GM19351 (cell line): ENCODE measurements around the gene PKLR.
A peak's percentile ranks its signal among the peaks of the same experiment; 100 is the strongest.
"Not testable (repeated sequence)": the region's sequence is repeated elsewhere in the genome, so short reads cannot be mapped to it uniquely, and the experiment has no call there.

Source experiments
- ATAC-seq: cut with Tn5 transposase; IDR thresholded peaks from one replicate; pipeline ENCODE4 v1.9.1; 2021; ENCODE audit warnings: mild to moderate bottlenecking, moderate library complexity; ENCODE audit not compliant: unreplicated experiment

PKLR gene

DNA sequence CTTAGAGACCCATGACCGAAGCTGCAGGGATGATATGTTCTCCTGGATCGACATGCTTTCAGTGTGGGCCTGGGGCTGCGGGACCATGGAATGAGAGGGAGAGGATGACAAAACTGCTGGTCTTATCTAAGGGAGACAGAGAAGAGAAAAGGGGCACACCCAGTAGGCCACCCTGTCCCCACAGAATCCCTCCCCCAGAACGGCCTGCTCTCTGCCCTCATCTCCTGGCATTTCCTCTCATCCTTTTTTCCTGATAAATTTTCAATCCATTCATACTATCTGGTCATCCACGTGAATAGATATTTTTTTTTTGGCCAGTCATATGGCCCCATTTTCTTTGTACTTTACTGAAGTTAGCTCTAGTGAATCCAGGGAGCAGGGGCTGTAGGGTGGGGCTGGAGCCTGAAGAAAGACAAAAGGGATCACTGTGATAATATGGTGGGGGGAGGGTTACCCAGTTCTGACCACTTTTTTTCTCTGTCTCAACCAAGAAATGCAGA is at the start of gene PKLR:
PKLR (minus strand) TSS at position 97 of the 500 bp plus-strand sequence; CDS start at position 54, 43 bp downstream.
- no peak for ATAC-seq

- ATAC-seq = no peak
Measured at GRCh38 chr1:155342842-155343241, 41.6 kb upstream of the PKLR start.

- ATAC-seq = no peak
Measured at GRCh38 chr1:155339515-155340097, 38.4 kb upstream of the PKLR start.

GRCh38 chr1:155334962-155335361 is 33.7 kb upstream of the PKLR start:
- no peak for ATAC-seq

DNA sequence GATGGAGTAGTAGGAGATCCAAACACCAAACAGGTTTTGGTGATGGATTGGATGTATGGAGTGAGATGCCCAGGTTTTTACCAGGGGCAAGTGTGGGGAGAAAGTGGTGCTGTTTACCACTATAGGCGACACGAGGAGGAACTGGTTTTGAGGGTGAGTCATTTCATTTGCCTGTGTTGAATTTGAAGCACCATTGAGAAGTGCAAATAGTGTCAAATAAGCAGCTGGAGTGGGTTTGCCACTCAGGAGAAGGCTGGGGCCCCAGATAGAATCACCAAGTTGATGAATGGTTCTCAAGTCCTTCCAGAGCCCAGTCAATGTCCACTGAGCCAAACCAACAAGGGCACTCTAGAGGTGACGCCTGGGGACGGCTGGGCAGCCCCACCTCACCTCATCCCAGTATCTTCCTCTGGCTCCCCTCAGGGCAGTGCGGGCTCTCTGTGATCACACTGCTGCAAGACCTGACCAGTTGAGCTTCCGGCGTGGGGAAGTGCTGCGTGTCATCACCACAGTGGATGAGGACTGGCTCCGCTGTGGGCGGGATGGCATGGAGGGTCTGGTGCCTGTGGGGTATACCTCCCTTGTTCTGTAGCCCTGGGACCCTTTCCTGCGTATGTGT is 28.9 kb upstream of the PKLR start:
- no peak for ATAC-seq

DNA sequence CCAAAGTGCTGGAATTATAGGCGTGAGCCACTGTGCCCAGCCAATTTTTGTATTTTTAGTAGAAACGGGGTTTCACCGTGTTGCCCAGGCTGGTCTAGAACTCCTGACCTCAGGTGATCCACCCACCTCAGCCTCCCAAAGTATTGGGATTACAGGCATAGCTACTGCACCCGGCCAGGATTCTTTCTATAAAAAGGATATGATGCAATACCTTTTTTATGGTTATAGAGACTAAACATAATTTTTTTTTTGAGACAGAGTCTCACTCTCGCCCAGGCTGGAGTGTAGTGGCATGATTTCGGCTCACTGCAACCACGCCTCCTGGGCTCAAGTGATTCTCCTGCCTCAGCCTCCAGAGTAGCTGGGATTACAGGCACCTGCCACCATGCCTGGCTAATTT is 27.6 kb upstream of the PKLR start:
- not testable (repeated sequence) for ATAC-seq

GRCh38 chr1:155327981-155328380 is 26.7 kb upstream of the PKLR start:
- ATAC-seq = no peak

DNA sequence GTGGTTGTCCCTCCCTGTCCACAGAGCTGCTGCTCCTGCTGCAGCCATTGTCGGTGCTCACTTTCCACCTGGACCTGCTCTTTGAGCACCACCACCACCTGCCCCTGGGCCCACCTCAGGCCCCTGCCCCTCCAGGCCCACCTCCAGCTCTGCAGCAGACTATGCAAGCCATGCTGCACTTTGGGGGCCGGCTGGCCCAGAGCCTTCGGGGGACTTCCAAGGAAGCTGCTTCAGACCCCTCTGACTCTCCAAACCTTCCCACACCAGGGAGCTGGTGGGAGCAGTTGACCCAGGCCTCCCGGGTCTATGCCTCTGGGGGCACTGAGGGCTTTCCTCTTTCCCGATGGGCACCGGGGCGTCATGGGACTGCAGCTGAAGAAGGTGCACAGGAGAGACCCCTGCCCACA is 25.4 kb upstream of the PKLR start:
- ATAC-seq = no peak

DNA sequence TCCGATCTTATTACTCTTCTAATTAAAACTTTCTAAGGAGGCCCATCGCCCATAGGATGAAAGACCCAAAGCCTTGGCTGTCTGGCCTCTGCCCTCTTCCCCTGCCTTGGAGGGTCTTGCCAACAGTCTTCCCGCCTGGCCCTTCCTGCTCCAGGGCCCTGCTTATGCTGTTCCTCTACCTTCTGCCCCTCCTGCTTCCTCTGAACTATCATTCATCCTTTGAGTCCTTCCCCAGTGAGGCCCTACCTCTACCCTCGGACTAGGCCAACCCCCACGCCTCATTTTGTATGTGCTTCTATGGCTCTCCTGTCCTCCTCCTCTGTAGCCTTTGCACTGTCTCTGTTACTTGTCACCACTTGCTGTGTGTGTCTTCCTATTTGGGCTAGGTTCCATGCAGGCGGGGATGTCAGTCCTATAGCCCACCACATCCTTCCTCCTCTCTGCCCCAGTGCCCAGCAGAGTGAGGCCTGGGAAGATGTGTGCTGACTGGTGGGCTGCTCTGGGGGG is 24.8 kb upstream of the PKLR start:
- ATAC-seq = no peak

- no peak for ATAC-seq
Measured at GRCh38 chr1:155325603-155325893, 24.3 kb upstream of the PKLR start.

- ATAC-seq = no peak
Measured at GRCh38 chr1:155324717-155325602, 23.7 kb upstream of the PKLR start.

- ATAC-seq = peak; percentile 65
Measured at GRCh38 chr1:155324037-155324716, 22.9 kb upstream of the PKLR start.

- ATAC-seq = peak; percentile 48
Measured at GRCh38 chr1:155323729-155324036, 22.4 kb upstream of the PKLR start.

DNA sequence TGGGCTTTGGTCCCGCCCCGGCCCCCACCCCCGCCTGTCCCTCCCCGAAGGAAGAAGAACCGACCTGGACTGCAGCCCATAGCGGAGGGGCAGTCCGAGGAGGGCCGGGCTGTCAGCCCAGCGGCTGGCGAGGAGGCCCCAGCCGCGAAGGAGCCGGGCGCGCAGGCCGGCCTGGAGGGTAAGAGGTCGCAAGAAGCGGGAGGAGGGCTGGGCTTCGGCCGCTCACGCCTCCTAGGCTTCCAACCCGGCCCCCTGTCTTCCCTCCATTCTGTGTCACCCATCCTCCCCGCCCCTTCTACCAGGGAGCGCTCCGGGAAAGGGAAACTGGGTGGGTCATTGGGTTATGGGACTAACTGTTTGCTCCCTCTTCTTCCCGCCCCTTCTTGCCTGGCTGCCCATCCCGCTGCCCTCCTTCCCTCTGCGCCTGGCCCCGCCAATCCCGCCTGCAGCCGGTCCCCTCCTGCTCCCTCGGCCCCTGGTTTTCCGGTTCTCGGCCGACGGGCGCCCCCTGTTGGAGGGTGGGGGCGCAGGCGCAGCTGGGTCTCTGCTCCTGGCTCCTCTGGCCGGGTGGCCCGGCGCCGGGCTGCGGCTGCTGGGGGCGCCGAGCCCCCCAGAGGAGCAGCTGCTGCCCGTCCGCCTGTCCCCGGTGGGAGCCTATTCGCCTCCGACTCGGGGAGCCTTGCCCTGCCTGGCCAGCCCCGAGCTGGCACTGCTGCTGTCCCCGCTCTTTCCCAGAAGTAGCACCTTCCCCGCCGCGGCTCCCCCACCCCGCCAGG is 21.9 kb upstream of the PKLR start:
- ATAC-seq = peak; percentile 46

GRCh38 chr1:155322571-155322952 is 21.3 kb upstream of the PKLR start:
- ATAC-seq = no peak

DNA sequence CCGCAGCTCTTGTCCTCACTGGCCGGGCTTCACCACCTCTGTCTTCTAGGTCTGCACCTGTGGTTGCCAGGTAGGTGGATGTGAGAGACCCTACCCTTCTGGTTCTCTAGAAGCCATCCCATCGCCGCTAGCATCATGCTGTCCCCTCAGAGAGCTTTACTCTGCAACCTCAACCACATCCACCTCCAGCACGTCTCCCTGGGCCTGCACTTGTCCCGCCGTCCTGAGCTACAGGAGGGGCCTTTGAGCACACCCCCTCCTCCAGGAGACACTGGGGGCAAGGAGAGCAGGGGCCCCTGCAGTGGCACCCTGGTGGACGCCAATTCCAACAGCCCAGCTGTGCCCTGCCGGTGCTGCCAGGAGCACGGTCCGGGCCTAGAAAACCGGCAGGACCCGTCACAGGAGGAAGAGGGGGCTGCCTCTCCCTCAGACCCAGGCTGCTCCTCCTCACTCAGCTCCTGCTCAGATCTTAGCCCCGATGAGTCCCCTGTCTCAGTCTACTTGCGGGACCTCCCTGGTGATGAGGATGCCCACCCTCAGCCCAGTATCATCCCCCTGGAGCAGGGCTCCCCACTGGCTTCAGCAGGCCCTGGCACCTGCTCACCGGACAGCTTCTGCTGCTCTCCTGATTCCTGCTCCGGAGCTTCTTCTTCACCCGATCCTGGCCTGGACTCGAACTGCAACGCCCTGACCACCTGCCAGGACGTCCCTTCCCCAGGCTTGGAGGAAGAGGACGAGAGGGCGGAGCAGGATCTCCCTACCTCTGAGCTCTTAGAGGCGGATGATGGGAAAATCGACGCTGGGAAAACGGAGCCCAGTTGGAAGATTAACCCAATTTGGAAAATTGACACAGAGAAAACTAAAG is 20.6 kb upstream of the PKLR start:
- no peak for ATAC-seq

GRCh38 chr1:155320661-155321617 is 19.7 kb upstream of the PKLR start, which contains the start of gene RUSC1:
Gene RUSC1 (plus strand): TSS chr1:155320894. CDS start chr1:155321774, 880 bp downstream.
- ATAC-seq = no peak

GRCh38 chr1:155320252-155320651 is 19.0 kb upstream of the PKLR start:
- no peak for ATAC-seq
